GM23338 (cell line): ENCODE results near the gene OR2F2.

Source experiments
- CREB1 ChIP-seq: fragments of 250-450 bp; sonication (Bioruptor Pico); IDR thresholded peaks from 2 replicates; pipeline ENCODE4 v1.5.0; 2020; ENCODE audit warnings: low read depth, mild to moderate bottlenecking, moderate library complexity
- CTCF ChIP-seq, 2 experiments: fragments of 200-600 bp in 1 of 2; sonication (generic) in 1 of 2; conservative IDR thresholded peaks; 2 replicates each; pipeline versions ENCODE4 v1.5.1 to v1.6.1; 2016 to 2017; ENCODE audit warnings: antibody characterized with exemption in 2 of 2, low read depth in 2 of 2, mild to moderate bottlenecking in 2 of 2, moderate library complexity in 1 of 2
- EZH2 ChIP-seq: fragments of 200-600 bp; sonication (generic); IDR thresholded peaks from one replicate; pipeline ENCODE4 v1.8.0; 2017; ENCODE audit warnings: antibody characterized with exemption, mild to moderate bottlenecking, low read depth; ENCODE audit not compliant: unreplicated experiment
- EZH2phosphoT487 ChIP-seq: fragments of 200-600 bp; sonication (generic); IDR thresholded peaks from one replicate; pipeline ENCODE4 v1.8.1; 2018; ENCODE audit warnings: antibody characterized with exemption; ENCODE audit not compliant: unreplicated experiment
- JUNB ChIP-seq: IDR thresholded peaks from one replicate; pipeline ENCODE4 v1.6.1; 2016; ENCODE audit warnings: antibody characterized with exemption; ENCODE audit not compliant: unreplicated experiment
- NANOG ChIP-seq: IDR thresholded peaks from 2 replicates; pipeline ENCODE4 v1.6.1; 2016; ENCODE audit warnings: antibody characterized with exemption, borderline replicate concordance
- POLR2AphosphoS5 ChIP-seq: IDR thresholded peaks from 2 replicates; pipeline ENCODE4 v1.6.1; 2016; ENCODE audit warnings: antibody characterized with exemption, low read depth
- REST ChIP-seq: IDR thresholded peaks from one replicate; pipeline ENCODE4 v1.6.1; 2018; ENCODE audit warnings: antibody characterized with exemption; ENCODE audit not compliant: unreplicated experiment
- STAT1 ChIP-seq: IDR thresholded peaks from one replicate; pipeline ENCODE4 v1.6.1; 2016; ENCODE audit warnings: antibody characterized with exemption; ENCODE audit not compliant: unreplicated experiment
- ZNF114 ChIP-seq: fragments of 250-450 bp; sonication (Bioruptor Pico); IDR thresholded peaks from 2 replicates; pipeline ENCODE4 v1.5.0; 2020; ENCODE audit warnings: mild to moderate bottlenecking, moderate library complexity

GRCh38 chr7:143901332-143901667, 33.7 kb upstream of the OR2F2 start:
- TF ChIP-seq ZNF114 (CRISPR knock-in tag) (no peak), EZH2 (no peak), CTCF (conservative IDR thresholded peaks at IDR 0.05; ENCODE audit: low read depth in 2 of 2) (no peak), NANOG (no peak), REST (no peak), JUNB (no peak), EZH2phosphoT487 (no peak), POLR2AphosphoS5 (no peak), CREB1 (CRISPR knock-in tag) (no peak), STAT1 (no peak)
